ENCODE data around the gene BRD8.
"Not testable (repeated sequence)": the region's sequence is repeated elsewhere in the genome, so short reads cannot be mapped to it uniquely, and the experiment has no call there.

Gene BRD8

DNA sequence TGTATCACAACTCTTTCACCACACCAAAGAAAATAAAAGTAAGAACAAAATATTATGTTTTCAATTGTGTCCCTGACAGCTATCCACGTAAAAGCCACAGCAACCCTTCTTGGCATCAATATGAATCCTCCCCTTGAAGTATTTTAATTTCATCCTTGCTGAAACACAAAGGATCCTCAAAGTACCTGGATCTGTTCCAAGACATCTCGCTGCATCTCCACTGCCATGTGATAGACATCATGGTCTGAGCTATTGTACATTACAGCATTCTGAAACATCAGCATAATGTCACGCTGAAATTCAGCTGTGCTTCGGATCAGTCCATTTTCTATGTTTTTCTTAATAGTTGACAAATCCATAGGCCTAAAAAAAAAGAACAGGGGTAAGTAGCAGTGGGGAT, 17.7 kb downstream of the BRD8 start:
- H3K23ac ChIP-seq (ENCODE audit: low read length): no peak overlapping the region
- no peak overlapping the region for H2BK5ac ChIP-seq (ENCODE audit: low read depth, low read length, poor library complexity)
- H4K12ac ChIP-seq (ENCODE audit: low read depth, low read length): no peak overlapping the region
- no peaks in the 10 kb centered on the region for H3K4me1 ChIP-seq (ENCODE audit: control insufficient read depth in 1 of 2, insufficient read depth in 2 of 2, low read length in 2 of 2)
- no peaks in the 10 kb centered on the region for H3K79me2 ChIP-seq (ENCODE audit: control insufficient read depth, insufficient read depth, low read length, poor library complexity)
- no peak overlapping the region for H3K4me3 ChIP-seq (ENCODE audit: low read depth, low read length)
- WGBS (ENCODE audit: extremely low coverage, insufficient coverage, insufficient read length): no CpG with 5 or more reads among the region's 4 CpGs
- no peak overlapping the region for H3K4ac ChIP-seq (ENCODE audit: low read depth, low read length)
- H2AK5ac ChIP-seq (ENCODE audit: low read length): no peak overlapping the region
- no peaks in the 10 kb centered on the region for H3K79me1 ChIP-seq (ENCODE audit: low read length)
- H3K27me3 ChIP-seq (ENCODE audit: insufficient read depth, low read length): no peaks in the 10 kb centered on the region
- no peak overlapping the region for H2BK120ac ChIP-seq (ENCODE audit: insufficient read depth, low read length, poor library complexity)
- no peak overlapping the region for H4K91ac ChIP-seq (ENCODE audit: low read depth, low read length)
- H2BK12ac ChIP-seq (ENCODE audit: low read length): no peak overlapping the region
- no peak overlapping the region for H3K4me2 ChIP-seq (ENCODE audit: low read length)
- no peak overlapping the region for H4K8ac ChIP-seq (ENCODE audit: low read depth, low read length)
- H3K14ac ChIP-seq (ENCODE audit: low read length): no peak overlapping the region
- no peak overlapping the region for H3K27ac ChIP-seq (ENCODE audit: low read depth, low read length)
- H3K9me3 ChIP-seq (ENCODE audit: insufficient read depth, low read depth, low read length): no peaks in the 10 kb centered on the region
- H3K36me3 ChIP-seq (ENCODE audit: control insufficient read depth in 1 of 2, insufficient read depth in 2 of 2, low read length in 2 of 2): peaks cover 33 to 71% of the 10 kb centered on the region in 2 experiments
- no peak overlapping the region for H2AFZ ChIP-seq (ENCODE audit: insufficient read depth, low read length, poor library complexity)
- no peak overlapping the region for H3K18ac ChIP-seq (ENCODE audit: low read length)
- no peak overlapping the region for H3K9ac ChIP-seq (ENCODE audit: low read length)
- no peak for DNase-seq

DNA sequence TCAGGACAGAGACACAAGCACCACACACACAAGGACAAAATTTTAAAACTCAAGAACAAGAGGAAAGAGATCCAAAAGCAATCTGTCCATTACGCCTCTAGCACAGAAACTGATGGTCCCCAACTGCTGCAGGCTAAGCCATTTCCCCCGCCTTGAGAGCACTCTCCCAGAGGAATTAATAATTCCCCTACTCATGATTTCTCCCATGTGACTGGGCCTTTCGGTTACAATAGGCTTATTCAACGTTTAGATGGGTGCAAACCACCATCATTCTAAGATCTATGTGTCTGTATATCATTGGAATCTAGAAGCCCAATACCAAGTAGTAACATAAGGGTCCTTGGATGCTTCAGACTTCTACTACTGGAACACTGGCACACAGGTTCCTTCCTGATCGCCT, 18.8 kb downstream of the BRD8 start:
- no peak for DNase-seq
- Histone ChIP-seq H3K18ac (ENCODE audit: low read length) (no peak overlapping the region), H3K23ac (ENCODE audit: low read length) (no peak overlapping the region), H4K8ac (ENCODE audit: low read depth, low read length) (no peak overlapping the region), H3K4me1 (ENCODE audit: control insufficient read depth in 1 of 2, insufficient read depth in 2 of 2, low read length in 2 of 2) (no peaks in the 10 kb centered on the region), H3K4me2 (ENCODE audit: low read length) (no peak overlapping the region), H2BK12ac (ENCODE audit: low read length) (no peak overlapping the region), H2AK5ac (ENCODE audit: low read length) (no peak overlapping the region), H3K36me3 (ENCODE audit: control insufficient read depth in 1 of 2, insufficient read depth in 2 of 2, low read length in 2 of 2) (peaks cover 24 to 63% of the 10 kb centered on the region in 2 experiments), H3K14ac (ENCODE audit: low read length) (no peak overlapping the region), H3K9me3 (ENCODE audit: insufficient read depth, low read depth, low read length) (no peaks in the 10 kb centered on the region), H2BK120ac (ENCODE audit: insufficient read depth, low read length, poor library complexity) (no peak overlapping the region), H3K27ac (ENCODE audit: low read depth, low read length) (no peak overlapping the region), H3K4me3 (ENCODE audit: low read depth, low read length) (no peak overlapping the region), H4K12ac (ENCODE audit: low read depth, low read length) (no peak overlapping the region), H2BK5ac (ENCODE audit: low read depth, low read length, poor library complexity) (no peak overlapping the region), H4K91ac (ENCODE audit: low read depth, low read length) (no peak overlapping the region), H2AFZ (ENCODE audit: insufficient read depth, low read length, poor library complexity) (no peak overlapping the region), H3K79me1 (ENCODE audit: low read length) (no peaks in the 10 kb centered on the region), H3K9ac (ENCODE audit: low read length) (no peak overlapping the region), H3K79me2 (ENCODE audit: control insufficient read depth, insufficient read depth, low read length, poor library complexity) (no peaks in the 10 kb centered on the region), H3K27me3 (ENCODE audit: insufficient read depth, low read length) (no peaks in the 10 kb centered on the region), H3K4ac (ENCODE audit: low read depth, low read length) (no peak overlapping the region)
- no CpG with 5 or more reads among the region's 5 CpGs for WGBS (ENCODE audit: extremely low coverage, insufficient coverage, insufficient read length)

DNA sequence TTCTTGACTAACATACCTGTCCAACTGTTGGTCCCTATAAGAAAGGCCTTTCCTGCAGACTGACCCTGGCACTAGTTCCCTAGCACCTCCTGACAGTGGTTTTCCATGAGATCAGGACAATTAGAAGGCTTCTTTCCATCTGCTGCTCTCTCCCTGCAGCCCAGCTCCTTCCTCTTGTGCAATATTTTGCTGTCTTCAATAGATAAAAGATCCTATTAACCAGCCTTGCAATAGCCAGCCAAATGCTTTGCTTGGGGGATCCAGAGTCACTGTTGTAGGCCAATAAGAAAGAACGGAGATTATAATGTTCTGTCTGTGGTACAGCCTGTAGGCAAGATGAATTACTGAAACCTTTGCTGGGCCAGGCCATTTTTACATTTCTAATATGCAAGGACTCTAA, 20.8 kb downstream of the BRD8 start:
- Histone ChIP-seq H3K36me3 (ENCODE audit: control insufficient read depth in 1 of 2, insufficient read depth in 2 of 2, low read length in 2 of 2) (peaks cover 17 to 49% of the 10 kb centered on the region in 2 experiments), H4K8ac (ENCODE audit: low read depth, low read length) (no peak overlapping the region), H3K9me3 (ENCODE audit: insufficient read depth, low read depth, low read length) (no peaks in the 10 kb centered on the region), H3K27ac (ENCODE audit: low read depth, low read length) (no peak overlapping the region), H3K4me2 (ENCODE audit: low read length) (no peak overlapping the region), H3K27me3 (ENCODE audit: insufficient read depth, low read length) (no peaks in the 10 kb centered on the region), H2BK120ac (ENCODE audit: insufficient read depth, low read length, poor library complexity) (no peak overlapping the region), H3K4me1 (ENCODE audit: control insufficient read depth in 1 of 2, insufficient read depth in 2 of 2, low read length in 2 of 2) (no peaks in the 10 kb centered on the region), H4K12ac (ENCODE audit: low read depth, low read length) (no peak overlapping the region), H2BK12ac (ENCODE audit: low read length) (no peak overlapping the region), H3K79me2 (ENCODE audit: control insufficient read depth, insufficient read depth, low read length, poor library complexity) (no peaks in the 10 kb centered on the region), H3K4me3 (ENCODE audit: low read depth, low read length) (no peak overlapping the region), H3K14ac (ENCODE audit: low read length) (no peak overlapping the region), H3K23ac (ENCODE audit: low read length) (no peak overlapping the region), H3K79me1 (ENCODE audit: low read length) (no peaks in the 10 kb centered on the region), H2BK5ac (ENCODE audit: low read depth, low read length, poor library complexity) (no peak overlapping the region), H3K18ac (ENCODE audit: low read length) (no peak overlapping the region), H2AFZ (ENCODE audit: insufficient read depth, low read length, poor library complexity) (no peak overlapping the region), H4K91ac (ENCODE audit: low read depth, low read length) (no peak overlapping the region), H3K9ac (ENCODE audit: low read length) (no peak overlapping the region), H2AK5ac (ENCODE audit: low read length) (no peak overlapping the region), H3K4ac (ENCODE audit: low read depth, low read length) (no peak overlapping the region)
- no CpG with 5 or more reads among the region's 1 CpG for WGBS (ENCODE audit: extremely low coverage, insufficient coverage, insufficient read length)
- DNase-seq: no peak

- not testable (repeated sequence) for H2BK5ac ChIP-seq (ENCODE audit: low read depth, low read length, poor library complexity); H2BK12ac ChIP-seq (ENCODE audit: low read length); H4K91ac ChIP-seq (ENCODE audit: low read depth, low read length); H3K4me2 ChIP-seq (ENCODE audit: low read length); H4K12ac ChIP-seq (ENCODE audit: low read depth, low read length); H3K9me3 ChIP-seq (ENCODE audit: insufficient read depth, low read depth, low read length); H2AK5ac ChIP-seq (ENCODE audit: low read length); H3K27ac ChIP-seq (ENCODE audit: low read depth, low read length); DNase-seq; H3K79me1 ChIP-seq (ENCODE audit: low read length); H2BK120ac ChIP-seq (ENCODE audit: insufficient read depth, low read length, poor library complexity); H3K4me3 ChIP-seq (ENCODE audit: low read depth, low read length); H3K27me3 ChIP-seq (ENCODE audit: insufficient read depth, low read length); H2AFZ ChIP-seq (ENCODE audit: insufficient read depth, low read length, poor library complexity); H3K4ac ChIP-seq (ENCODE audit: low read depth, low read length); H3K4me1 ChIP-seq (ENCODE audit: control insufficient read depth in 1 of 2, insufficient read depth in 2 of 2, low read length in 2 of 2); H3K79me2 ChIP-seq (ENCODE audit: control insufficient read depth, insufficient read depth, low read length, poor library complexity); H4K8ac ChIP-seq (ENCODE audit: low read depth, low read length); H3K9ac ChIP-seq (ENCODE audit: low read length); H3K23ac ChIP-seq (ENCODE audit: low read length); H3K18ac ChIP-seq (ENCODE audit: low read length); H3K14ac ChIP-seq (ENCODE audit: low read length)
- WGBS (ENCODE audit: extremely low coverage, insufficient coverage, insufficient read length): no CpG with 5 or more reads among the region's 9 CpGs
- peaks cover 11 to 33% of the 10 kb centered on the region in 2 experiments for H3K36me3 ChIP-seq (ENCODE audit: control insufficient read depth in 1 of 2, insufficient read depth in 2 of 2, low read length in 2 of 2)
Measured at GRCh38 chr5:138155977-138156376, 22.5 kb downstream of the BRD8 start.

Data from trophoblast cell (in vitro differentiated cells and primary cell).